ENCODE results near the gene IFI16. TPM values are rescaled to one million over a fixed set of nuclear protein-coding genes. Genes with fewer than 3 reads are reported as not detected.

Gene IFI16
- total RNA-seq, 1 experiment from 2014 or later: 31.3 TPM

- no TSS peak for BruUV-seq (replicated peaks)
- Histone ChIP-seq H3K4me1 (replicated peaks; ENCODE audit: insufficient read depth) (no peaks in the 10 kb centered on the region), H3F3A (ENCODE audit: insufficient read depth, low read depth) (no peaks in the 10 kb centered on the region), H4K20me1 (ENCODE audit: insufficient read depth) (no peaks in the 10 kb centered on the region), H3K27ac (no peak overlapping the region), H3K79me2 (ENCODE audit: low read depth) (no peaks in the 10 kb centered on the region), H2AFZ (no peak overlapping the region), H3K9me2 (ENCODE audit: insufficient read depth) (no peaks in the 10 kb centered on the region), H3K9me3 (ENCODE audit: insufficient read depth, low read depth) (no peaks in the 10 kb centered on the region), H3K27me3 (ENCODE audit: insufficient read depth, low read depth) (no peaks in the 10 kb centered on the region), H3K4me3 (no peak overlapping the region), H3K36me3 (ENCODE audit: low read depth) (no peaks in the 10 kb centered on the region), H3K4me2 (no peak overlapping the region)
- ChIA-PET CTCF (no interaction called here), POLR2A (ENCODE audit: unreplicated experiment) (interaction anchor here (0.6 kb wide), 1 partner anchor 982 kb away, joined by 5 read pairs; the partner anchor contains the start of gene KCNJ10)
- TF ChIP-seq CTCF (conservative IDR thresholded peaks at IDR 0.05): no peak
- TF ChIP-seq EZH2 (IDR thresholded peaks at IDR 0.05; ENCODE audit: low read depth): no peak
- DNase-seq: no peak
- intact Hi-C loops (cut with micrococcal nuclease; ENCODE audit: unreplicated experiment): no loop called here
Observed at GRCh38 chr1:159088546-159089183, 79.0 kb downstream of the IFI16 start.

GRCh38 chr1:159089184-159089791 is 79.6 kb downstream of the IFI16 start:
- Histone ChIP-seq H3K4me3 (no peak overlapping the region), H3K4me2 (no peak overlapping the region), H3K27me3 (ENCODE audit: insufficient read depth, low read depth) (no peaks in the 10 kb centered on the region), H4K20me1 (ENCODE audit: insufficient read depth) (no peaks in the 10 kb centered on the region), H3K27ac (no peak overlapping the region), H3K9me3 (ENCODE audit: insufficient read depth, low read depth) (no peaks in the 10 kb centered on the region), H2AFZ (no peak overlapping the region), H3K36me3 (ENCODE audit: low read depth) (no peaks in the 10 kb centered on the region), H3K79me2 (ENCODE audit: low read depth) (no peaks in the 10 kb centered on the region), H3K9me2 (ENCODE audit: insufficient read depth) (no peaks in the 10 kb centered on the region), H3K4me1 (replicated peaks; ENCODE audit: insufficient read depth) (no peaks in the 10 kb centered on the region), H3F3A (ENCODE audit: insufficient read depth, low read depth) (no peaks in the 10 kb centered on the region)
- CTCF ChIA-PET: no interaction called here
- BruUV-seq (replicated peaks): no TSS peak
- intact Hi-C loops (cut with micrococcal nuclease; ENCODE audit: unreplicated experiment): no loop called here
- POLR2A ChIA-PET (ENCODE audit: unreplicated experiment): no interaction called here
- TF ChIP-seq CTCF (conservative IDR thresholded peaks at IDR 0.05) (peak; percentile 64), EZH2 (IDR thresholded peaks at IDR 0.05; ENCODE audit: low read depth) (no peak)
- DNase-seq: no peak

- no peaks in the 10 kb centered on the region for H3K4me1 ChIP-seq (replicated peaks; ENCODE audit: insufficient read depth)
- 0 out of 2 replicates have a peak, but pooled peaks cover 4% of the 10 kb centered on the region for H3K27me3 ChIP-seq (ENCODE audit: insufficient read depth, low read depth)
- TF ChIP-seq CTCF (conservative IDR thresholded peaks at IDR 0.05) (no peak), EZH2 (IDR thresholded peaks at IDR 0.05; ENCODE audit: low read depth) (no peak)
- intact Hi-C loops (cut with micrococcal nuclease; ENCODE audit: unreplicated experiment): no loop called here
- no peak overlapping the region for H2AFZ ChIP-seq
- no peak overlapping the region for H3K4me3 ChIP-seq
- no peaks in the 10 kb centered on the region for H4K20me1 ChIP-seq (ENCODE audit: insufficient read depth)
- no peak overlapping the region for H3K4me2 ChIP-seq
- no peaks in the 10 kb centered on the region for H3K79me2 ChIP-seq (ENCODE audit: low read depth)
- BruUV-seq (replicated peaks): no TSS peak
- ChIA-PET POLR2A (ENCODE audit: unreplicated experiment) (no interaction called here), CTCF (no interaction called here)
- H3K36me3 ChIP-seq (ENCODE audit: low read depth): no peaks in the 10 kb centered on the region
- no peak overlapping the region for H3K27ac ChIP-seq
- no peaks in the 10 kb centered on the region for H3K9me3 ChIP-seq (ENCODE audit: insufficient read depth, low read depth)
- H3F3A ChIP-seq (ENCODE audit: insufficient read depth, low read depth): no peaks in the 10 kb centered on the region
- DNase-seq: no peak
- H3K9me2 ChIP-seq (ENCODE audit: insufficient read depth): no peaks in the 10 kb centered on the region
Observed at GRCh38 chr1:159090286-159091179, 80.8 kb downstream of the IFI16 start.

Measured in PC-9 (cell line).